ENCODE results near the gene PPL.

Gene PPL

DNA sequence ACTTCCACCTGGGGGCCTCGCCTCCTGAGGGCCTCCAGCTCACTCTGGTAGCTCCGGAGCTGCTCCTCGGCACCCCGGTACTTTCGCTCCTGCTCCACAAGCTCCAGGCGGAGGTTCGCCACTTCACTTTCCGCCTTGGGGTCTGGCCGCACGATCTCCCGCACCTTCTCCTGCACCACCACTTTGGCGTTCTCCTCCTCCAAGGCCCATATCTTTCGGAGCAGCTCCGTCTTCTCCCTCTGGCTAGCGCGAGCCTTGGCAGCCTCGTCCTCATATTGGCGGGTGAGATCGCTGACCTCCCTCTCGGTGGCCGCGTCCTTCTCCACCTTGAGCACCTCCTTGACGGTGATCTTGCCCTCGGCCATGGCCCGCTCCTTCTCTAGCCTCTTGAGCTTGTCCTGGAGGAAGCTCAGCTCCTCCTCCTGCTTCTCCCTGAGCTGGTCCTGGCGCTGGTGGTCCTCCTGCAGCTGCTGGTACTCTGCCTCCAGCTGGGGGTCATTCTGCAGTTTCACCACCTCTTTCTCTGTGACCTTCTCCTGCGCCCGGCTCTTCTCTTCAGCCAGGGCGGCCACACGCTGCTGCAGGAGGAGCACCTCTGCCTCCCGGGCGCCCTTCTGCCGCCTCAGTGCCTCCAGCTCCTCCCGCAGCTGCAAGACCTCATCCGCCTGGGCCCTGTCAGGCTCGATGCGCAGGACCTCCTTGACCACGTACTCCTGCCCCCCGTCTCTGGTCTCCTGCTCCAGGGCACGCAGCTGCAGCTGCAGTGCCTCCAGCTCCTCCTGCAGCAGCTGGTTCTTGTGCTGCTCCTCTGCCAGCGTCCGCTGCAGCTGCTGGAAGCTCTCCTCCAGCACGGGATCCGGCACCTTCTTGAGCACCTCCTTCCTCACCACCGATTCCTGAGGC lies 51.7 kb downstream of the PPL start:
- DNase-seq = no peak

- no peak for DNase-seq
Measured at GRCh38 chr16:4884209-4884608, 52.7 kb downstream of the PPL start.

GRCh38 chr16:4883501-4883900 lies 53.4 kb downstream of the PPL start:
- no peak for DNase-seq

GRCh38 chr16:4882633-4883285 lies 54.2 kb downstream of the PPL start:
- DNase-seq = no peak

DNA sequence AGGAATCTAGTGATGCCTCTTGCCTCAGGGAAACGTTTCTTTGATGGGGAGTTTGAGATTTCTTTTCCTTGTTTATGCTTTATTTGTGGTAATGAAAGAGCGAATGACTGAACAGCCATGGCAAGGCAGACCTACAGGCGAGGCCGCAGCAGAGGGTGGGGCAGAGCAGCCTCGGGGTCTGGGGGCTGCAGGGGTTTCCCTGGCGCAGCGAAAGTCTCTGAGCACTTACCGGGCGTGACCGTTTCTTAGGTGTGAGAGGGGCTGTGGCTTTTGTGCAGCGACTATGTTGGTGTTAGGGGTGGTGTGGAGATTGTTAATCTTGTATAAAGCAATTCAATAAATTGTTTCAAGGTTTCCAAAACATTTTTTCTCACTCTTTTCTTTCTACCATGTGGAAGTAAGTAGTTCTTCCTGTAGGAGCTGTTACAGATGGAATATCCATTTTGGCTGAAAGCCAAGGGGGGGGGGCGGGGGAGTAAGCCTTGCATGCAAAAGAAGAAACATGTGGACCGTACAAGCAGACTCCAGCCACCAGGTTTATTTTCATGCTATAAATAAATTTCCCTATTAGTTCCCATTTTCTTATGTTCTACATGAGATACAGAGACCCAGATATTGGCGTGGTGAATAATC lies 54.8 kb downstream of the PPL start:
- DNase-seq = no peak

DNA sequence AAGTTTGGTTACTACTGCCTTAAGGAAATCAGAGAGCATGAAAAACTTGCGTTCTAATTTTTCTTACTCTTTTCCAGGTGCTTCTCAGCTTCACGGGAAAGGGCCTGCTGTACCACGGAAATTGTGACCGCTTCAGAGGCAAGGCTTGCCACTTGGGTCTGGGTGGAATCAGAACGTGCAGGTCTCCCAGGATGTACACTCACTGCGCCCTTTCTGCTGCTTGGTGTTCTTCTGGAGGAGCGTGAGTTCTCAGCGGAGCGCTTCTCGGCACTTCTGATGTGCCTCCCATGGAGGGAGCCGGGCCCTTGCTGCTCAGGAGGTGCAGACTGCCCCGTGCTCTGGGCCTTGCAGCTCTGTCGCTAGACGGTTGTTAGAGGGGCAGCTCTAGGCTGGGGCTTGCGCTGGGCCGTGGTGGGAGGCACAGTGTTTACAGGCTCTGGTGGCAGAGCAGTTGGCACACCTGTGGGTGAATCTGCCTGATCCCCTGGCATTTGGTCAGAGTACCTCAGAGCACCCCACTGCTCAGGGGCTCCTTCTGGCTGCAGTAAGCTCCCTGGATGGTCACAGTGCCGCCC lies 56.9 kb downstream of the PPL start:
- no peak for DNase-seq

DNA sequence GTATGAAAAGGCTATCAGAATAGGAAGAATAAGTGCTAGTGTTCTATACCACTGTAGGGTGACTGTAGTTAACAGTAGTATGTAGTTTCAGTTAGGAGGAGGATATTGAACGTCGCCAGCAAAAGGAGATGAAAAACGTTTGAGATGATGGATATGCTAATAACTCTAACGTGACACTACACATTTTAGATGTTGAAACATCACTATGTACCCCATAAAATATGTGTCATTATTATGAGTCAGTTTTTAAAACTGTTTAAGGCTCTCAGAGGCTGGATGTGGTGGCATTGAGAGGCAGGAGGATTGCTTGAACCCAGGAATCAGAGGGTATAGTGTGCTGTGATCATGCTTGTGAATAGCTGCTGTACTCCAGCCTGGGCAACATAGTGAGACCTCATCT lies 57.9 kb downstream of the PPL start:
- DNase-seq = no peak

DNA sequence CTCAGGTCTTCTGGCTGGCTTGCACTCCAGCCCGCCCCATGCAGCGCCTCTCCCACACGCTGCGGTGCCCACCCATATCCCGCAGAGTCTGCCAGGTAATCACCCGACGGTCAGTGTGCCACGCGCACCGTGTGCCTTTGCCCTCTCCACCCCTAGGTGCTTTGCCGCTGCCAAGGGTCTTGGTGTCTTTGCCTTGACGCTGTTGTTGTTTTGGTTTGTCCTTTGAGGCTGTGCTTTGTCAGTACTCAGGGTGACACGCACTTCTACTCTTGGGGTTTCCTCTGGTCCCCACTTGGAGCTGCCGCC lies 59.6 kb downstream of the PPL start:
- no peak for DNase-seq

DNA sequence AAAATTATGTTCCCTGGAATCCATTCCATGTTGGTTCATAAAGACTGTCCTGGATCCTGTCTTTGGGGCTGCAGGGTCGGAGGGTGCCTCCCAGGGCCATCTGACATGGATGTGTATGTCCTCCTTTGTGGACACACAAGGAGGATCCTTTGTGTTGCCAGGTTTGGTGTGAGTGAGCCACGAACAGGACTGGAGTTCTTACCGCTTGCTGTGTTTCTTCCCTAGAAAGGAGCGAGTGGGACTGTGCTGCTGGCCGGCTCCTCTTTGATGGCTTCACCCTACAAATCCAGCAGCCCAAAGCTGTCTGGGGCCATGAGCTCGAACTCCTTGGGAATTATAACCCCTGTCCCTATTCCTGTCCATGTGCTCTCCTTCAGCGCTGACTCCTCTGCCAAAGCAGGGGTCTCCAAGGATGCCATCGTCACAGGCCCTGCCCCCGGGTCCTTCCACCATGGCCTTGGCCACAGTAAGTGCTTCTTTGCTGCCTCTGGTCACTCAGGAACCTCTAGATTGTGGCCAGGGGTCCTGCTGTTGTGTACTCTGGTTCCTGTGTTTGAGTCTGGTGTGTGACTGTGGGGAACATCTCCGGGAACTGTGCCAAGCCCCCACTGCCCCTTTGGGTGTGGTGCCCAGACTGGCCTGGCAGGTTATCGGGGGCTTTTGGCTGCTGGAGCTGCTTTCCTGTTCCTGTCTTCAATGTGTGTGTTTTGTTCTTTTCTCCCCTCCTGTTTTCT lies 60.1 kb downstream of the PPL start:
- DNase-seq = no peak

GRCh38 chr16:4874666-4875065 lies 62.3 kb downstream of the PPL start:
- DNase-seq = no peak

- no peak for DNase-seq
Measured at GRCh38 chr16:4873091-4873490, 63.9 kb downstream of the PPL start.

DNA sequence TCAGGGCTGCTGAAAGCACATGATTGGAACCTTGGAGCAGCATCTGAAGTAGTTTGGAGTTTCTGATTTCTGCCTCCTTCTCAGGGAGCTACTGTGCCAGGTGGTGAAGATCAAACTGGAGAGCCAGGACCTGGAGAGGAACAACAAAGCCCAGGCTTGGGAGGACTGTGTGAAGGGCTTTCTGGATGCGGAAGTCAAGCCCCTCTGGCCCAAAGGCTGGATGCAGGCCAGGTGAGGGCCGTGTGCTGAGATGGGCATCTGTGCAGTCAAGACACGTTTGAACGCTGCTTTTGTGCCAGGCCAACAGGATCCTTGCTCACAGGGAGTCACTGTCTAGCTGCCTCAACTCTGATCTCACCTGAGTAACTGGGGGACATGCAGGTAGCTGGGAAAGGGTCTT lies 65.9 kb downstream of the PPL start:
- DNase-seq = no peak

DNA sequence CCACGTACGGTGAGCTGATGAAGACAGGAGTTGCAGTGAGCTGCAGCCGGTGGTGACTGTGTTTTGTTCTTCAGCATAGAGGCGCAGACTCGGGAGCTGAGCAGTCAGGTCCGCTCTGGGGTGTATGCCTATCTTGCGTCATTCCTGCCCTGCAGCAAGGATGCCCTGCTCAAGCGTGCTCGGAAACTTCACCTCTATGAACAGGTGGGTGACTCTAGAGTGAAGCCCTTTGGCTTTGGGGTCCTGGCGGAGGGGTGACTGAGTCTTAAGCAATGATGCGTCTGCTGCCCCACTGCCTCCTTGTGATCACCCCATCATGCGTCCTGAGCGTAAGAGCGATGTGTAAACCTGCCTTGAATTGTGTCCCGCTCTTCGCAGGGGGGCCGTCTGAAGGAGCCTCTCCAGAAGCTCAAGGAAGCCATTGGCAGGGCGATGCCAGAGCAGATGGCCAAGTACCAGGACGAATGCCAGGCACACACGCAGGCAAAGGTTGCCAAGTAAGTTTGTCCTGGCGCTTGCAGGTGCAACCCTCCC lies 66.7 kb downstream of the PPL start:
- no peak for DNase-seq

DNA sequence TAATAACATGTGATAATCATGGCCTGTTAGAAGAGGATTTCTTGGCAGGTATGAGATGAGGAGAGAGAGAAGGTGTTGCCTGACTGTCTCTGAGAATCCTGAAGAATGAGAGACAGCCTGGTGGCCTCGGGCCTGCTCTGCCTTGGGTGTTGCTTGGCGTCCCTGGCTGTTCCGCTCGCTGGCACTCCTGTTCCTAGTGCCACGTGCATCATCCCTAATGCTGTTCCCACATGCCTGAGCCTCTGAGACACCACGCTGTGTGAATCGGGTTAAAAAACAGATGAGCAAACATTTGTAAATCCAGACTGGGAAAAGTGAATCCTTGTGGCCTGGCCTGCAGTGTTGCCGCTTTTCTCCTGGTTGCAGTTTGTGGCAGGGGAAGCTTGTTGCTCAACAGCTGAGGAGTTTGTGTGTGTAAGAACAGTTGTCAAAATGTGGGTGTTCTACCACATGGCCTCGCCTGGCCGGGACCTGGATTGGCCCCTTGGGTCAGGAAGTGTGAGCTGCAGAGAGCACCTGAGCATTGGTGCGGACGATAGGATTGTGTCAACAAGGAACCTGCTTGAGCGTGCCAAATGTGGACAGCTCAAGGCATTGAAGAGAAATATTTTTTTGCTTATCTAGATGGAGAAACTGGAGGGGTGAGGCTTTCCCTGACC lies 67.7 kb downstream of the PPL start:
- no peak for DNase-seq

DNA sequence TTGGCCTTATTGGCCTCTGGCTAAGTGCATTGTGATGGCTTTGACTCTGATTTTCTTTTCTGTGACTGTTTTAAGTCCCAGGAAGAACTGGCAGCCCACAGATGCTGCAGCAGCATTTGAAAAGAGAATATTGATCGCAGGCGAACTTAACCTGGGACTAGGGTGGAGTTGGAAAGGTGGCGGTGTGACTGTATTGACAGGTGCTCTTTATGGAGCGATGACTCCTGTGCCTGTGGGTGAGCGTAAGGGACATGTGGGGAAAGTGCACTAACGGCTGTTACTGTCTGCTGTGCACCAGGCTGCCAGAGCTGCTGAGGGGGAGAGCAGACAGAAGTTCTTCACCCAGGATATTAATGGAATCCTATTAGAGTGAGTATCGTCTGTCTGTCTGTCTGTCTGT lies 68.4 kb downstream of the PPL start:
- DNase-seq = no peak

GRCh38 chr16:4868026-4868425 lies 68.9 kb downstream of the PPL start:
- DNase-seq = no peak

GRCh38 chr16:4866586-4866985 lies 70.4 kb downstream of the PPL start:
- no peak for DNase-seq

DNA sequence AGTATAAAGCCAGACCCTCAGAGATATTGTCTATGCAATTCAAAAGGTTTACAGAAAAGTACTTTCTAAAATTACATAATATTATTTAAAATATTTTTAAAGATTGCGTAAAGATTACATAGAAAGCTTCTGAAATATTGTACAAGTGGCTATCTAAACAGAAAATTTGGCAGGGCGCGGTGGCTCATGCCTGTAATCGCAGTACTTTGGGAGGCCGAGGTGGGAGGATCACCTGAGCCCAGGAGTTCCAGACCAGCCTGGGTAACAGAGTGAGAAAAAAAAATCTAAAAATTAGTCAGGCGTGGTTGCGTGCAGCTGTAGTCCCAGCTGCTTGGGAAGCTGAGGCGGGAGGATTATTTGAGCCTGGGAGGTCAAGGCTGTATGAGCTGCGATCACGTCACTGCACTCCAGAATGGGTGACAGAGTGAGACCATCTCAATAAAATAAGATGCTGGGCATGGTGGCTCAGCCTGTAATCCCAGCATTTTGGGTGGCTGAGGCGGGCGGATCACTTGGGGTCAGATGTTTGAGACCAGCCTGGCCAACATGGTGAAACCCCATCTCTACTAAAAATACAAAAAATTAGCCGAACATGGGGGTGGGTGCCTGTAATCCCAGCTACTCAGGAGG lies 71.6 kb downstream of the PPL start:
- DNase-seq = no peak

DNA sequence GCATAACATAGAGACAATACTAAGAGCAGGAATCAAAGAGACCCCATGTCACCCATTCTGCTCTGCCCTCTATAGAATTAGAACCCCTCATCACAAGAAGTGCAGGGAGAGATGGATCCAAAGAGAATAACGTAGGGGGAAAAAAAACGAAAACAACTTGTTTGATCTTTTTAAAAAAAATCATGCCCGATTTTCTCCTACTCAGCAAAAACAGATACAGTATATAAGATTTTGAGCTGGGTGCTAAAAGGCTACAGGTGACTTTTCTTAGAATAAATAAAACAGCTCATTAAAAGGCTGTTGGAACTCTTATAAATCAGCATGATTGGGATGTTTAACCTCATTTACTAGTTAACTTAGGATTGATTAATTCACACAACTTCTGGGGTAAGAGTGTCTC lies 72.2 kb downstream of the PPL start:
- no peak for DNase-seq

GRCh38 chr16:4862639-4863038 lies 74.3 kb downstream of the PPL start:
- DNase-seq = no peak

DNA sequence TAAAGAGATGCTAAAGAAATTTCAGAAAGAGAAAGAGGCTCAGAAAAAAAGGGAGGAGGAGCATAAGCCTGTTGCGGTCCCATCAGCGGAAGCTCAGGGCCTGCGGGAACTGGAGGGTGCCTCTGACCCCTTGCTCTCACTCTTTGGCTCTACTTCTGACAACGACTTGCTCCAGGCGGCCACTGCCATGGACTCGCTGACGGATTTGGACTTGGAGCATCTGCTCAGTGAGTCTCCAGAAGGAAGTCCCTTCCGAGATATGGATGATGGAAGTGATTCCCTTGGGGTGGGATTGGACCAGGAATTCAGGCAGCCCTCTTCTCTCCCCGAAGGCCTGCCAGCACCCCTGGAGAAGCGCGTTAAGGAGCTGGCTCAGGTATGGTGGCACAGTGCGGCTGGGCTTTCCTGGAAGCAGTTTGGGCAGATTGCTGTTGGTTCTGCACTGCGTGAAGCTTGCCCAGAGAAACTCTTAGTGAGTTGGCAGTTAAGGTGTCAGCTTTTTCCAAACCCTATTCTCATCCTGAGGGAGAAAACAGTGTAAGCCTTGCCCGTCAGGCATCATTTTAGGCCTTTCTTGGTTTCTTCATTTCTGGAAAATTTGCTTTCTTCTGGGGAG lies 76.1 kb downstream of the PPL start:
- DNase-seq = no peak

- DNase-seq = no peak
Measured at GRCh38 chr16:4859900-4860255, 77.1 kb downstream of the PPL start.

Data from NCI-H187 treated with DMSO at 0.1 percent for 48 hours (cell line).